ENCODE measurements around the gene BLMH.

DNA sequence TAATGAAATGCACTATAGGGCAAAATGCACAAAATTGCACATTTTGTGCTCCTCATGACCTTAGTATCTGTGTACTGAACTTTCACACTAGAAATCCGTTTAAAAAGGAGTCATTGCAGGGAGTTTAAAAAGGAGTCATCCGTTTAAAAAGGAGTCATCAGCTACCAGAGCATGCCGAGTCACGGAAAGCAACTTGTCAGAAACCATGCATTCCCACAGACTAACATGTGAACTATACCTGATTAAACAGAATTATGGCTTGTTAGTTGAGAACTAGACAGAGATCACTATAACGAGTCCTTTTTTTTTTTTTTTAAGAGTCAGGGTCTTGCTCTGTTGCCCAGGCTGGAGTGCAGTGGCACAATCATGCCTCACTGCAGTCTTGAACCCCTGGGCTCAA, 92.1 kb downstream of the BLMH start:
- TF ChIP-seq CTCF (IDR thresholded peaks at IDR 0.05; ENCODE audit: low read length) (no peak), EZH2 (optimal IDR thresholded peaks at IDR 0.05; ENCODE audit: low read depth, low read length) (no peak)
